ENCODE measurements around the gene CAPN12. TPM values are rescaled to one million over a fixed set of nuclear protein-coding genes. Genes with fewer than 3 reads are reported as not detected.

The CAPN12 gene
- total and polyA plus RNA-seq, 4 donors = 3.8 to 28.7 (median 8.8) TPM

DNA sequence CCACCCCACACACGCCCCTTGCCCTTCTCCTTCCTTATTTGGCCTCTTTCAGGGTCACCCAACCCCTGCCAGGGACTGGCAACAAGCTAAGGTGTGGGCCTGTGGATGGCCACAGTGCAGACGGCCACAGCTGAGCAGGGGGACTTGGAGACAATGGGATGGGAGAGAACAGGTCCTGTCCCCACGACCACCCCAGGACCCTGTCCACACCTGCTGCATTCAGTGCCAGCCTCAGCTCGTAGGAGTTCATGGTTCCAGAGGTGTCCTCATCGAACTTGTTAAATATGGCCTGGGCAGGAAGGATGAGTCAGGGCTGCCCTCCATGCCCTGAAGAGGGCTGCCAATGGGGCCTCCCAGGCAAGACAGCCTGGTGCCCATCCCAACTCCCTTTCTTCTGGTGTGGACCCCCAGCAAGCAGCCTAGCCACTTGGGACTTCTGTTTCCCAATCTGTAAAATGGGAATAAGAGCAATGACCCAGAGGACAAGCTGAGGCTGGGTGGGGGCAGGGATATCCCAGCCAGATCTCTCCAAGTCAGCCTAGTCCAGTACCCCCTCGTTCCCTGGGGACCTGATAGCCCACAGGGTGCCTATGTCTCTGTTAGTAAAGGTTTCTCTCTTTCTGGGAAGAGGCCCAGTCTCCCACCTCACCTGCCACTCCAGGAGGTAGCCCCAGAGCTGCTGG lies 10.6 kb downstream of the CAPN12 start:
- TF ChIP-seq, protein P1, sequence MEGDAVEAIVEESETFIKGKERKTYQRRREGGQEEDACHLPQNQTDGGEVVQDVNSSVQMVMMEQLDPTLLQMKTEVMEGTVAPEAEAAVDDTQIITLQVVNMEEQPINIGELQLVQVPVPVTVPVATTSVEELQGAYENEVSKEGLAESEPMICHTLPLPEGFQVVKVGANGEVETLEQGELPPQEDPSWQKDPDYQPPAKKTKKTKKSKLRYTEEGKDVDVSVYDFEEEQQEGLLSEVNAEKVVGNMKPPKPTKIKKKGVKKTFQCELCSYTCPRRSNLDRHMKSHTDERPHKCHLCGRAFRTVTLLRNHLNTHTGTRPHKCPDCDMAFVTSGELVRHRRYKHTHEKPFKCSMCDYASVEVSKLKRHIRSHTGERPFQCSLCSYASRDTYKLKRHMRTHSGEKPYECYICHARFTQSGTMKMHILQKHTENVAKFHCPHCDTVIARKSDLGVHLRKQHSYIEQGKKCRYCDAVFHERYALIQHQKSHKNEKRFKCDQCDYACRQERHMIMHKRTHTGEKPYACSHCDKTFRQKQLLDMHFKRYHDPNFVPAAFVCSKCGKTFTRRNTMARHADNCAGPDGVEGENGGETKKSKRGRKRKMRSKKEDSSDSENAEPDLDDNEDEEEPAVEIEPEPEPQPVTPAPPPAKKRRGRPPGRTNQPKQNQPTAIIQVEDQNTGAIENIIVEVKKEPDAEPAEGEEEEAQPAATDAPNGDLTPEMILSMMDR (IDR thresholded peaks at IDR 0.05; ENCODE audit: low read depth, low read length, missing input control) = no peak
- TF ChIP-seq RXRA (IDR thresholded peaks at IDR 0.05) = peak; percentile 49 to 51
- Histone ChIP-seq H3K36me3 (ENCODE audit: control insufficient read depth in 4 of 4, insufficient read depth in 3 of 4, low read depth in 1 of 4, low read length in 3 of 4) (peaks cover 0 to 6% (median 5%) of the 10 kb centered on the region in 4 donors), H3K9ac (ENCODE audit: low read depth in 1 of 2, low read length in 2 of 2) (no peak overlapping the region), H3K27ac (ENCODE audit: low read depth in 1 of 2, low read length in 2 of 2) (peak overlapping the region; percentile 69 to 70), H3K9me3 (ENCODE audit: control insufficient read depth in 4 of 4, low read length in 3 of 4) (no peaks in the 10 kb centered on the region), H3K4me3 (ENCODE audit: low read depth in 1 of 3, low read length in 3 of 3) (no peak overlapping the region), H3K4me1 (ENCODE audit: control insufficient read depth in 4 of 4, insufficient read depth in 4 of 4, low read length in 3 of 4) (peaks cover 3 to 36% (median 18%) of the 10 kb centered on the region in 4 donors), H3K27me3 (ENCODE audit: control insufficient read depth in 4 of 4, insufficient read depth in 4 of 4, low read length in 3 of 4) (no peaks in the 10 kb centered on the region)
- WGBS = 77% methylated on average over 6 of the region's 6 CpGs
- no peak for DNase-seq (ENCODE audit: low spot score)

GRCh38 chr19:38733241-38733492 lies 11.1 kb downstream of the CAPN12 start:
- DNase-seq (ENCODE audit: low spot score) = no peak
- 97% methylated on average over 1 of the region's 1 CpG for WGBS
- H3K9ac ChIP-seq (ENCODE audit: low read depth in 1 of 2, low read length in 2 of 2) = no peak overlapping the region
- H3K4me3 ChIP-seq (ENCODE audit: low read depth in 1 of 3, low read length in 3 of 3) = no peak overlapping the region
- H3K36me3 ChIP-seq (ENCODE audit: control insufficient read depth in 4 of 4, insufficient read depth in 3 of 4, low read depth in 1 of 4, low read length in 3 of 4) = peaks cover 0 to 6% (median 5%) of the 10 kb centered on the region in 4 donors
- H3K4me1 ChIP-seq (ENCODE audit: control insufficient read depth in 4 of 4, insufficient read depth in 4 of 4, low read length in 3 of 4) = peaks cover 3 to 38% (median 18%) of the 10 kb centered on the region in 4 donors
- TF ChIP-seq SP1 (IDR thresholded peaks at IDR 0.05) (no peak), HNF4G (IDR thresholded peaks at IDR 0.05) (no peak), RXRA (IDR thresholded peaks at IDR 0.05) (no peak), HNF4A (conservative IDR thresholded peaks at IDR 0.05) (no peak), TAF1 (conservative IDR thresholded peaks at IDR 0.05) (no peak), FOXA2 (IDR thresholded peaks at IDR 0.05) (no peak), NR2F2 (IDR thresholded peaks at IDR 0.05) (no peak), GABPA (IDR thresholded peaks at IDR 0.05 in 1 of 2, conservative IDR thresholded peaks at IDR 0.05 in 1 of 2) (no peak), ATF3 (IDR thresholded peaks at IDR 0.05) (no peak), EGR1 (IDR thresholded peaks at IDR 0.05; ENCODE audit: low read depth in 2 of 2) (no peak), YY1 (IDR thresholded peaks at IDR 0.05) (no peak)
- TF ChIP-seq, protein P2, sequence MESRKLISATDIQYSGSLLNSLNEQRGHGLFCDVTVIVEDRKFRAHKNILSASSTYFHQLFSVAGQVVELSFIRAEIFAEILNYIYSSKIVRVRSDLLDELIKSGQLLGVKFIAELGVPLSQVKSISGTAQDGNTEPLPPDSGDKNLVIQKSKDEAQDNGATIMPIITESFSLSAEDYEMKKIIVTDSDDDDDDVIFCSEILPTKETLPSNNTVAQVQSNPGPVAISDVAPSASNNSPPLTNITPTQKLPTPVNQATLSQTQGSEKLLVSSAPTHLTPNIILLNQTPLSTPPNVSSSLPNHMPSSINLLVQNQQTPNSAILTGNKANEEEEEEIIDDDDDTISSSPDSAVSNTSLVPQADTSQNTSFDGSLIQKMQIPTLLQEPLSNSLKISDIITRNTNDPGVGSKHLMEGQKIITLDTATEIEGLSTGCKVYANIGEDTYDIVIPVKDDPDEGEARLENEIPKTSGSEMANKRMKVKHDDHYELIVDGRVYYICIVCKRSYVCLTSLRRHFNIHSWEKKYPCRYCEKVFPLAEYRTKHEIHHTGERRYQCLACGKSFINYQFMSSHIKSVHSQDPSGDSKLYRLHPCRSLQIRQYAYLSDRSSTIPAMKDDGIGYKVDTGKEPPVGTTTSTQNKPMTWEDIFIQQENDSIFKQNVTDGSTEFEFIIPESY (IDR thresholded peaks at IDR 0.05) = no peak
- TF ChIP-seq, protein P1 (IDR thresholded peaks at IDR 0.05; ENCODE audit: low read depth, low read length, missing input control) = no peak
- TF ChIP-seq, protein P3, sequence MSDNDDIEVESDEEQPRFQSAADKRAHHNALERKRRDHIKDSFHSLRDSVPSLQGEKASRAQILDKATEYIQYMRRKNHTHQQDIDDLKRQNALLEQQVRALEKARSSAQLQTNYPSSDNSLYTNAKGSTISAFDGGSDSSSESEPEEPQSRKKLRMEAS (IDR thresholded peaks at IDR 0.05) = no peak
- no peaks in the 10 kb centered on the region for H3K9me3 ChIP-seq (ENCODE audit: control insufficient read depth in 4 of 4, low read length in 3 of 4)
- peak overlapping the region; percentile 69 to 70 for H3K27ac ChIP-seq (ENCODE audit: low read depth in 1 of 2, low read length in 2 of 2)
- no peaks in the 10 kb centered on the region for H3K27me3 ChIP-seq (ENCODE audit: control insufficient read depth in 4 of 4, insufficient read depth in 4 of 4, low read length in 3 of 4)
